Measurements from ENCODE around the gene CLCN3. TPM values are rescaled to one million over a fixed set of nuclear protein-coding genes. Genes with fewer than 3 reads are reported as not detected.

Gene CLCN3
- total and polyA plus RNA-seq, 4 donors, result 9.5 to 58.6 (median 22.5) TPM

- Histone ChIP-seq H3K27ac (ENCODE audit: low read depth in 1 of 2, low read length in 2 of 2) (no peak overlapping the region), H3K27me3 (ENCODE audit: control insufficient read depth in 4 of 4, insufficient read depth in 4 of 4, low read length in 3 of 4) (no peaks in the 10 kb centered on the region), H3K4me1 (ENCODE audit: control insufficient read depth in 4 of 4, insufficient read depth in 4 of 4, low read length in 3 of 4) (peaks cover 5 to 13% (median 5%) of the 10 kb centered on the region in 4 donors), H3K36me3 (ENCODE audit: control insufficient read depth in 4 of 4, insufficient read depth in 3 of 4, low read depth in 1 of 4, low read length in 3 of 4) (no peaks in the 10 kb centered on the region), H3K9me3 (ENCODE audit: control insufficient read depth in 4 of 4, low read length in 3 of 4) (no peaks in the 10 kb centered on the region), H3K9ac (ENCODE audit: low read depth in 1 of 2, low read length in 2 of 2) (no peak overlapping the region), H3K4me3 (ENCODE audit: low read depth in 1 of 3, low read length in 3 of 3) (no peak overlapping the region)
- no peak for DNase-seq (ENCODE audit: low spot score)
- TF ChIP-seq, protein P1, sequence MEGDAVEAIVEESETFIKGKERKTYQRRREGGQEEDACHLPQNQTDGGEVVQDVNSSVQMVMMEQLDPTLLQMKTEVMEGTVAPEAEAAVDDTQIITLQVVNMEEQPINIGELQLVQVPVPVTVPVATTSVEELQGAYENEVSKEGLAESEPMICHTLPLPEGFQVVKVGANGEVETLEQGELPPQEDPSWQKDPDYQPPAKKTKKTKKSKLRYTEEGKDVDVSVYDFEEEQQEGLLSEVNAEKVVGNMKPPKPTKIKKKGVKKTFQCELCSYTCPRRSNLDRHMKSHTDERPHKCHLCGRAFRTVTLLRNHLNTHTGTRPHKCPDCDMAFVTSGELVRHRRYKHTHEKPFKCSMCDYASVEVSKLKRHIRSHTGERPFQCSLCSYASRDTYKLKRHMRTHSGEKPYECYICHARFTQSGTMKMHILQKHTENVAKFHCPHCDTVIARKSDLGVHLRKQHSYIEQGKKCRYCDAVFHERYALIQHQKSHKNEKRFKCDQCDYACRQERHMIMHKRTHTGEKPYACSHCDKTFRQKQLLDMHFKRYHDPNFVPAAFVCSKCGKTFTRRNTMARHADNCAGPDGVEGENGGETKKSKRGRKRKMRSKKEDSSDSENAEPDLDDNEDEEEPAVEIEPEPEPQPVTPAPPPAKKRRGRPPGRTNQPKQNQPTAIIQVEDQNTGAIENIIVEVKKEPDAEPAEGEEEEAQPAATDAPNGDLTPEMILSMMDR (IDR thresholded peaks at IDR 0.05; ENCODE audit: low read depth, low read length, missing input control), result no peak
- TF ChIP-seq FOXA1 (IDR thresholded peaks at IDR 0.05), result no peak
- TF ChIP-seq JUND (IDR thresholded peaks at IDR 0.05), result no peak
- no peak for TF ChIP-seq EGR1 (IDR thresholded peaks at IDR 0.05; ENCODE audit: low read depth in 2 of 2)
- no peak for TF ChIP-seq SP1 (IDR thresholded peaks at IDR 0.05)
- no peak for TF ChIP-seq RXRA (IDR thresholded peaks at IDR 0.05)
- TF ChIP-seq, protein P2, sequence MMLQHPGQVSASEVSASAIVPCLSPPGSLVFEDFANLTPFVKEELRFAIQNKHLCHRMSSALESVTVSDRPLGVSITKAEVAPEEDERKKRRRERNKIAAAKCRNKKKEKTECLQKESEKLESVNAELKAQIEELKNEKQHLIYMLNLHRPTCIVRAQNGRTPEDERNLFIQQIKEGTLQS (IDR thresholded peaks at IDR 0.05), result no peak
- no peak for TF ChIP-seq YY1 (IDR thresholded peaks at IDR 0.05)
- TF ChIP-seq HNF4A (conservative IDR thresholded peaks at IDR 0.05), result no peak
- TF ChIP-seq ZBTB33 (IDR thresholded peaks at IDR 0.05), result no peak
- 88% methylated on average over 2 of the region's 2 CpGs for WGBS
Measured at GRCh38 chr4:169628579-169628978, 8.2 kb downstream of the CLCN3 start.

- TF ChIP-seq, protein P1 (IDR thresholded peaks at IDR 0.05; ENCODE audit: low read depth, low read length, missing input control), result no peak
- TF ChIP-seq REST (IDR thresholded peaks at IDR 0.05), result no peak
- TF ChIP-seq FOXA1 (IDR thresholded peaks at IDR 0.05), result no peak
- no peak for TF ChIP-seq TAF1 (conservative IDR thresholded peaks at IDR 0.05)
- no peak for TF ChIP-seq NR2F2 (IDR thresholded peaks at IDR 0.05)
- no peak for TF ChIP-seq FOXA2 (IDR thresholded peaks at IDR 0.05)
- no peak for TF ChIP-seq RAD21 (IDR thresholded peaks at IDR 0.05)
- TF ChIP-seq ZBTB33 (IDR thresholded peaks at IDR 0.05), result no peak
- TF ChIP-seq GABPA (IDR thresholded peaks at IDR 0.05 in 1 of 2, conservative IDR thresholded peaks at IDR 0.05 in 1 of 2), result no peak
- TF ChIP-seq, protein P2 (IDR thresholded peaks at IDR 0.05), result no peak
- no peak for TF ChIP-seq JUND (IDR thresholded peaks at IDR 0.05)
- no peak for TF ChIP-seq HNF4G (IDR thresholded peaks at IDR 0.05)
- no peak for TF ChIP-seq RXRA (IDR thresholded peaks at IDR 0.05)
- H3K27me3 ChIP-seq (ENCODE audit: control insufficient read depth in 4 of 4, insufficient read depth in 4 of 4, low read length in 3 of 4), result no peaks in the 10 kb centered on the region
- no peak overlapping the region for H3K9ac ChIP-seq (ENCODE audit: low read depth in 1 of 2, low read length in 2 of 2)
- no peaks in the 10 kb centered on the region for H3K9me3 ChIP-seq (ENCODE audit: control insufficient read depth in 4 of 4, low read length in 3 of 4)
- no peak for DNase-seq (ENCODE audit: low spot score)
- peaks cover 0 to 10% (median 5%) of the 10 kb centered on the region in 4 donors for H3K4me1 ChIP-seq (ENCODE audit: control insufficient read depth in 4 of 4, insufficient read depth in 4 of 4, low read length in 3 of 4)
- WGBS, result 97% methylated on average over 3 of the region's 3 CpGs
- H3K4me3 ChIP-seq (ENCODE audit: low read depth in 1 of 3, low read length in 3 of 3), result no peak overlapping the region
- no peak overlapping the region for H3K27ac ChIP-seq (ENCODE audit: low read depth in 1 of 2, low read length in 2 of 2)
- no peaks in the 10 kb centered on the region for H3K36me3 ChIP-seq (ENCODE audit: control insufficient read depth in 4 of 4, insufficient read depth in 3 of 4, low read depth in 1 of 4, low read length in 3 of 4)
Measured at GRCh38 chr4:169630069-169630468, 9.7 kb downstream of the CLCN3 start.
